Measurements from ENCODE around the gene SLC22A13. TPM values are rescaled to one million over a fixed set of nuclear protein-coding genes. Genes with fewer than 3 reads are reported as not detected.
A peak's percentile ranks its signal among the peaks of the same experiment; 100 is the strongest.

SLC22A13 gene
- total and polyA plus RNA-seq, 9 of the 15 experiments (the other 6 are each of a cell fraction or from before 2014, with no cell fraction given): 0.09 to 0.49 (median 0.17) TPM; not detected in 3

DNA sequence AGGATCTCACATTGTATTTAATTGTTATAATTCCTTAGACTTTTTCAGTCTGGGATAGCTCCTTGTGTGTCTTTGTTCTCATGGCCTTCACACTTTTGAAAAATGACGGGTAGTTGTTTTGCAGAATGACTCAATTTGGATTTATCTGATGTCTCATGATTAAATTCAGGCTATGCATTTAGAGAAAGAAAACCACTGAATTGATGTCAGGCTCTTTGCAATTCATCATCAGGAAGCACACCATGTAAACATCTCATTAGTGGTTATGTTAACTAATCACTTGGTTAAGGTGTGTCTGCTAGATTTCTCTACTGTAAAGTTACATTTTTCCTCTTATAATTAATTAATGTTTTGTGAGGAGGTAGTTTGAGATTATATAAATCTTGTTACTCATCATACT lies 8.0 kb upstream of the SLC22A13 start (continued):
- TF ChIP-seq ARID1B (IDR thresholded peaks at IDR 0.05): peak; percentile 53; the same call in 1 of the 2 replicates
- TF ChIP-seq, protein P1, sequence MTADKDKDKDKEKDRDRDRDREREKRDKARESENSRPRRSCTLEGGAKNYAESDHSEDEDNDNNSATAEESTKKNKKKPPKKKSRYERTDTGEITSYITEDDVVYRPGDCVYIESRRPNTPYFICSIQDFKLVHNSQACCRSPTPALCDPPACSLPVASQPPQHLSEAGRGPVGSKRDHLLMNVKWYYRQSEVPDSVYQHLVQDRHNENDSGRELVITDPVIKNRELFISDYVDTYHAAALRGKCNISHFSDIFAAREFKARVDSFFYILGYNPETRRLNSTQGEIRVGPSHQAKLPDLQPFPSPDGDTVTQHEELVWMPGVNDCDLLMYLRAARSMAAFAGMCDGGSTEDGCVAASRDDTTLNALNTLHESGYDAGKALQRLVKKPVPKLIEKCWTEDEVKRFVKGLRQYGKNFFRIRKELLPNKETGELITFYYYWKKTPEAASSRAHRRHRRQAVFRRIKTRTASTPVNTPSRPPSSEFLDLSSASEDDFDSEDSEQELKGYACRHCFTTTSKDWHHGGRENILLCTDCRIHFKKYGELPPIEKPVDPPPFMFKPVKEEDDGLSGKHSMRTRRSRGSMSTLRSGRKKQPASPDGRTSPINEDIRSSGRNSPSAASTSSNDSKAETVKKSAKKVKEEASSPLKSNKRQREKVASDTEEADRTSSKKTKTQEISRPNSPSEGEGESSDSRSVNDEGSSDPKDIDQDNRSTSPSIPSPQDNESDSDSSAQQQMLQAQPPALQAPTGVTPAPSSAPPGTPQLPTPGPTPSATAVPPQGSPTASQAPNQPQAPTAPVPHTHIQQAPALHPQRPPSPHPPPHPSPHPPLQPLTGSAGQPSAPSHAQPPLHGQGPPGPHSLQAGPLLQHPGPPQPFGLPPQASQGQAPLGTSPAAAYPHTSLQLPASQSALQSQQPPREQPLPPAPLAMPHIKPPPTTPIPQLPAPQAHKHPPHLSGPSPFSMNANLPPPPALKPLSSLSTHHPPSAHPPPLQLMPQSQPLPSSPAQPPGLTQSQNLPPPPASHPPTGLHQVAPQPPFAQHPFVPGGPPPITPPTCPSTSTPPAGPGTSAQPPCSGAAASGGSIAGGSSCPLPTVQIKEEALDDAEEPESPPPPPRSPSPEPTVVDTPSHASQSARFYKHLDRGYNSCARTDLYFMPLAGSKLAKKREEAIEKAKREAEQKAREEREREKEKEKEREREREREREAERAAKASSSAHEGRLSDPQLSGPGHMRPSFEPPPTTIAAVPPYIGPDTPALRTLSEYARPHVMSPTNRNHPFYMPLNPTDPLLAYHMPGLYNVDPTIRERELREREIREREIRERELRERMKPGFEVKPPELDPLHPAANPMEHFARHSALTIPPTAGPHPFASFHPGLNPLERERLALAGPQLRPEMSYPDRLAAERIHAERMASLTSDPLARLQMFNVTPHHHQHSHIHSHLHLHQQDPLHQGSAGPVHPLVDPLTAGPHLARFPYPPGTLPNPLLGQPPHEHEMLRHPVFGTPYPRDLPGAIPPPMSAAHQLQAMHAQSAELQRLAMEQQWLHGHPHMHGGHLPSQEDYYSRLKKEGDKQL (CRISPR knock-in tag; IDR thresholded peaks at IDR 0.05; ENCODE audit: borderline replicate concordance): no peak
- no peak for TF ChIP-seq POLR2B (IDR thresholded peaks at IDR 0.05; ENCODE audit: low read depth, partially characterized antibody)
- no peak for TF ChIP-seq DMBX1 (CRISPR knock-in tag; IDR thresholded peaks at IDR 0.05; ENCODE audit: borderline replicate concordance)
- no peak for TF ChIP-seq MIER1 (IDR thresholded peaks at IDR 0.05; ENCODE audit: low read depth)
- no peak for TF ChIP-seq ZNF133 (CRISPR knock-in tag; IDR thresholded peaks at IDR 0.05)
- TF ChIP-seq CBFA2T3 (IDR thresholded peaks at IDR 0.05): peak; percentile 41; the same call in 1 of the 2 replicates
- TF ChIP-seq, protein P2, sequence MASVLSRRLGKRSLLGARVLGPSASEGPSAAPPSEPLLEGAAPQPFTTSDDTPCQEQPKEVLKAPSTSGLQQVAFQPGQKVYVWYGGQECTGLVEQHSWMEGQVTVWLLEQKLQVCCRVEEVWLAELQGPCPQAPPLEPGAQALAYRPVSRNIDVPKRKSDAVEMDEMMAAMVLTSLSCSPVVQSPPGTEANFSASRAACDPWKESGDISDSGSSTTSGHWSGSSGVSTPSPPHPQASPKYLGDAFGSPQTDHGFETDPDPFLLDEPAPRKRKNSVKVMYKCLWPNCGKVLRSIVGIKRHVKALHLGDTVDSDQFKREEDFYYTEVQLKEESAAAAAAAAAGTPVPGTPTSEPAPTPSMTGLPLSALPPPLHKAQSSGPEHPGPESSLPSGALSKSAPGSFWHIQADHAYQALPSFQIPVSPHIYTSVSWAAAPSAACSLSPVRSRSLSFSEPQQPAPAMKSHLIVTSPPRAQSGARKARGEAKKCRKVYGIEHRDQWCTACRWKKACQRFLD (CRISPR knock-in tag; IDR thresholded peaks at IDR 0.05): no peak
- TF ChIP-seq, protein P3, sequence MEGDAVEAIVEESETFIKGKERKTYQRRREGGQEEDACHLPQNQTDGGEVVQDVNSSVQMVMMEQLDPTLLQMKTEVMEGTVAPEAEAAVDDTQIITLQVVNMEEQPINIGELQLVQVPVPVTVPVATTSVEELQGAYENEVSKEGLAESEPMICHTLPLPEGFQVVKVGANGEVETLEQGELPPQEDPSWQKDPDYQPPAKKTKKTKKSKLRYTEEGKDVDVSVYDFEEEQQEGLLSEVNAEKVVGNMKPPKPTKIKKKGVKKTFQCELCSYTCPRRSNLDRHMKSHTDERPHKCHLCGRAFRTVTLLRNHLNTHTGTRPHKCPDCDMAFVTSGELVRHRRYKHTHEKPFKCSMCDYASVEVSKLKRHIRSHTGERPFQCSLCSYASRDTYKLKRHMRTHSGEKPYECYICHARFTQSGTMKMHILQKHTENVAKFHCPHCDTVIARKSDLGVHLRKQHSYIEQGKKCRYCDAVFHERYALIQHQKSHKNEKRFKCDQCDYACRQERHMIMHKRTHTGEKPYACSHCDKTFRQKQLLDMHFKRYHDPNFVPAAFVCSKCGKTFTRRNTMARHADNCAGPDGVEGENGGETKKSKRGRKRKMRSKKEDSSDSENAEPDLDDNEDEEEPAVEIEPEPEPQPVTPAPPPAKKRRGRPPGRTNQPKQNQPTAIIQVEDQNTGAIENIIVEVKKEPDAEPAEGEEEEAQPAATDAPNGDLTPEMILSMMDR (IDR thresholded peaks at IDR 0.05 in 2 of 3, conservative IDR thresholded peaks at IDR 0.05 in 1 of 3; ENCODE audit: insufficient read depth in 2 of 3, low read depth in 1 of 3, low read length in 3 of 3): no peak
- TF ChIP-seq KDM4B (IDR thresholded peaks at IDR 0.05; ENCODE audit: borderline replicate concordance in 2 of 2, low read depth in 1 of 2): no peak
- TF ChIP-seq, protein P4, sequence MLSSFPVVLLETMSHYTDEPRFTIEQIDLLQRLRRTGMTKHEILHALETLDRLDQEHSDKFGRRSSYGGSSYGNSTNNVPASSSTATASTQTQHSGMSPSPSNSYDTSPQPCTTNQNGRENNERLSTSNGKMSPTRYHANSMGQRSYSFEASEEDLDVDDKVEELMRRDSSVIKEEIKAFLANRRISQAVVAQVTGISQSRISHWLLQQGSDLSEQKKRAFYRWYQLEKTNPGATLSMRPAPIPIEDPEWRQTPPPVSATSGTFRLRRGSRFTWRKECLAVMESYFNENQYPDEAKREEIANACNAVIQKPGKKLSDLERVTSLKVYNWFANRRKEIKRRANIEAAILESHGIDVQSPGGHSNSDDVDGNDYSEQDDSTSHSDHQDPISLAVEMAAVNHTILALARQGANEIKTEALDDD (IDR thresholded peaks at IDR 0.05): peak; percentile 90
- TF ChIP-seq, protein P5, sequence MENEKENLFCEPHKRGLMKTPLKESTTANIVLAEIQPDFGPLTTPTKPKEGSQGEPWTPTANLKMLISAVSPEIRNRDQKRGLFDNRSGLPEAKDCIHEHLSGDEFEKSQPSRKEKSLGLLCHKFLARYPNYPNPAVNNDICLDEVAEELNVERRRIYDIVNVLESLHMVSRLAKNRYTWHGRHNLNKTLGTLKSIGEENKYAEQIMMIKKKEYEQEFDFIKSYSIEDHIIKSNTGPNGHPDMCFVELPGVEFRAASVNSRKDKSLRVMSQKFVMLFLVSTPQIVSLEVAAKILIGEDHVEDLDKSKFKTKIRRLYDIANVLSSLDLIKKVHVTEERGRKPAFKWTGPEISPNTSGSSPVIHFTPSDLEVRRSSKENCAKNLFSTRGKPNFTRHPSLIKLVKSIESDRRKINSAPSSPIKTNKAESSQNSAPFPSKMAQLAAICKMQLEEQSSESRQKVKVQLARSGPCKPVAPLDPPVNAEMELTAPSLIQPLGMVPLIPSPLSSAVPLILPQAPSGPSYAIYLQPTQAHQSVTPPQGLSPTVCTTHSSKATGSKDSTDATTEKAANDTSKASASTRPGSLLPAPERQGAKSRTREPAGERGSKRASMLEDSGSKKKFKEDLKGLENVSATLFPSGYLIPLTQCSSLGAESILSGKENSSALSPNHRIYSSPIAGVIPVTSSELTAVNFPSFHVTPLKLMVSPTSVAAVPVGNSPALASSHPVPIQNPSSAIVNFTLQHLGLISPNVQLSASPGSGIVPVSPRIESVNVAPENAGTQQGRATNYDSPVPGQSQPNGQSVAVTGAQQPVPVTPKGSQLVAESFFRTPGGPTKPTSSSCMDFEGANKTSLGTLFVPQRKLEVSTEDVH (IDR thresholded peaks at IDR 0.05; ENCODE audit: low read depth, partially characterized antibody): no peak
- TF ChIP-seq SP1 (CRISPR knock-in tag; IDR thresholded peaks at IDR 0.05): no peak
- TF ChIP-seq TEAD4 (IDR thresholded peaks at IDR 0.05; ENCODE audit: low read length): peak; percentile 80; the same call in 1 of the 2 replicates
- TF ChIP-seq TEAD4 (CRISPR knock-in tag; IDR thresholded peaks at IDR 0.05; ENCODE audit: borderline replicate concordance): no peak
- no peak for TF ChIP-seq ELF4 (CRISPR knock-in tag; IDR thresholded peaks at IDR 0.05)

All from K562 (cell line).